Tongue (tissue), 2 donors: ENCODE results near the gene MCEMP1. TPM values are rescaled to one million over a fixed set of nuclear protein-coding genes. Genes with fewer than 3 reads are reported as not detected.

Experiments used
- DNase-seq: peaks from one replicate; pipeline ENCODE4 v3.0.0-alpha.2; 2015
- total RNA-seq: library from RNA; depleted of rRNA; stranded (reverse); fragments of >200 nt; gene quantifications from one replicate; pipeline ENCODE4 v1.2.3, GENCODE V29; 2014

Gene MCEMP1
- not detected for total RNA-seq

- DNase-seq = no peak
Observed at GRCh38 chr19:7676854-7677253, at the start of gene MCEMP1. MCEMP1 (plus strand) TSS chr19:7677090; CDS start chr19:7677121, 31 bp downstream.

- DNase-seq = no peak
Observed at GRCh38 chr19:7627166-7627565, 49.7 kb upstream of the MCEMP1 start.

- DNase-seq = no peak
Observed at GRCh38 chr19:7628589-7629311, 48.1 kb upstream of the MCEMP1 start.

GRCh38 chr19:7629347-7630054 is 47.4 kb upstream of the MCEMP1 start, which contains the start of the genes PET100 and XAB2:
PET100 (plus strand) TSS chr19:7629793; CDS start chr19:7629834, 41 bp downstream.
XAB2 (minus strand) TSS chr19:7629545; CDS start chr19:7629527, 18 bp downstream.
- peak; percentile 100 for DNase-seq

- DNase-seq = no peak
Observed at GRCh38 chr19:7631577-7631976, 45.3 kb upstream of the MCEMP1 start.

GRCh38 chr19:7632340-7633203 is 44.3 kb upstream of the MCEMP1 start:
- DNase-seq = no peak

GRCh38 chr19:7633698-7634097 is 43.2 kb upstream of the MCEMP1 start, which contains the start of gene PCP2:
PCP2 (minus strand) TSS chr19:7633719; CDS start chr19:7633457, 262 bp downstream.
- DNase-seq = no peak

- no peak for DNase-seq
Observed at GRCh38 chr19:7635670-7636069, 41.2 kb upstream of the MCEMP1 start.

GRCh38 chr19:7636317-7636690 is 40.6 kb upstream of the MCEMP1 start:
- DNase-seq = no peak

GRCh38 chr19:7636691-7637373 is 40.1 kb upstream of the MCEMP1 start, which contains the start of gene STXBP2:
STXBP2 (plus strand) TSS chr19:7637110; CDS start chr19:7637150, 40 bp downstream.
- peak; percentile 32 for DNase-seq

- no peak for DNase-seq
Observed at GRCh38 chr19:7637374-7638256, 39.3 kb upstream of the MCEMP1 start.

- DNase-seq = no peak
Observed at GRCh38 chr19:7638802-7639465, 38.0 kb upstream of the MCEMP1 start.

GRCh38 chr19:7639863-7640348 is 37.0 kb upstream of the MCEMP1 start:
- DNase-seq = no peak

- DNase-seq = no peak
Observed at GRCh38 chr19:7640803-7641202, 36.1 kb upstream of the MCEMP1 start.

- DNase-seq = no peak
Observed at GRCh38 chr19:7641290-7642276, 35.3 kb upstream of the MCEMP1 start.

- no peak for DNase-seq
Observed at GRCh38 chr19:7642295-7643030, 34.4 kb upstream of the MCEMP1 start.

GRCh38 chr19:7643031-7643415 is 33.9 kb upstream of the MCEMP1 start:
- no peak for DNase-seq
